Activated T-cell treated with anti-CD3 and anti-CD28 coated beads, Interleukin-2, amount 50 U/mL, for 4 hours (primary cell): ENCODE data around the gene FRMD1. TPM values are rescaled to one million over a fixed set of nuclear protein-coding genes. Genes with fewer than 3 reads are reported as not detected.

Experiments used
- ATAC-seq, 2 donors: fragments of 200-7000 bp; cut with Tn5 transposase; one replicate each; pipeline ENCODE4 v1.10.0; 2021
- DNase-seq: peaks from one replicate; pipeline ENCODE4 v3.0.0-alpha.2; 2020
- H3K27me3 Mint-ChIP-seq: one replicate; pipeline ENCODE4 v1.8.0; 2021; ENCODE audit warnings: low read depth, mixed read lengths
- H3K36me3 Mint-ChIP-seq: one replicate; pipeline ENCODE4 v1.8.0; 2022; ENCODE audit warnings: mixed read lengths; ENCODE audit not compliant: insufficient read depth
- H3K4me1 Mint-ChIP-seq: one replicate; pipeline ENCODE4 v1.8.0; 2021; ENCODE audit warnings: low read depth, mixed read lengths
- H3K4me3 Mint-ChIP-seq: one replicate; pipeline ENCODE4 v1.8.0; 2021; ENCODE audit warnings: mild to moderate bottlenecking, moderate library complexity, mixed read lengths
- H3K9me3 Mint-ChIP-seq: one replicate; pipeline ENCODE4 v1.8.0; 2021; ENCODE audit warnings: mixed read lengths
- total RNA-seq, 3 donors: library from RNA; stranded (reverse); gene quantifications; one replicate each; pipeline ENCODE4 v1.2.1, GENCODE V29; 2021

Gene FRMD1
- total RNA-seq, 3 donors from 2014 or later, result not detected

DNA sequence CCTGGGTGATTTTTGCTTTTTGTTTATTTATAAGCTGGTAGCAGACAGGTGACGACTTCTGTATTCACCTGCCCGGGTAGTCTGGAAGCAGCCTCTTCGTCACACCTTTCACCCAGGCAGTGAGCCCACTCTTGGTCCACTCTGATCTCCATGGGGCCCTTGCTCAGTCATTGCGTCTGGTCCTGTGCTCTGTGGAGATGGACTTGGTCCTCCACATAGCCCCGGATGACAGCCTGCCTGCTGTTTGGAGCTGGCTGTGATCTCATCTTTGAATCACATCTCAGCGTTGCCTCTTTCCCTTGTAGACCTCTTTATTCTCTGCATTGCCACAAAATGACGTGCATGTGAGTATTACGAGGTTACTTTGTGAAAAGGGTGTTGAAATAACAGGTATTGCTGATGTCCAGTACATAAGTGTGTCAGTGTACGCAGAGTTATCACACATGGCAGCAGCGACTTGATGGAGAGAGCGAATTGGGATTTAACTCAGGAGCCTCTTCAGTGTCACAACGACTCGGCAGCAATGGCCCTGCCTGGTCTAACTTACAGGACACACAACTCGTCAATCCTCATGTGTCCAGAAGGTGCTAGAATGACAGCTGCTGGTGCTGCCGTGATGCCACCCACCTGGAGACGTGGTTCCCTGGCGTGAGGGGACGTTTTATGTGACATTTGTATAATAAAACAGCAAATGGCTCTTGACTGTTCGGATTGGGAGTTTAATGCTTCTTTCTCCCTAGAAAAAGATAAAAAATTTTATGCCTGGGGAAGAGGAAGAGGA is 24.2 kb upstream of the FRMD1 start:
- H3K27me3 Mint-ChIP-seq, result peaks cover 47% of the 10 kb centered on the region
- no peaks in the 10 kb centered on the region for H3K9me3 Mint-ChIP-seq
- ATAC-seq (no peak), DNase-seq (no peak)
- H3K36me3 Mint-ChIP-seq, result no peaks in the 10 kb centered on the region
- H3K4me1 Mint-ChIP-seq, result no peaks in the 10 kb centered on the region
- H3K4me3 Mint-ChIP-seq, result no peak overlapping the region

DNA sequence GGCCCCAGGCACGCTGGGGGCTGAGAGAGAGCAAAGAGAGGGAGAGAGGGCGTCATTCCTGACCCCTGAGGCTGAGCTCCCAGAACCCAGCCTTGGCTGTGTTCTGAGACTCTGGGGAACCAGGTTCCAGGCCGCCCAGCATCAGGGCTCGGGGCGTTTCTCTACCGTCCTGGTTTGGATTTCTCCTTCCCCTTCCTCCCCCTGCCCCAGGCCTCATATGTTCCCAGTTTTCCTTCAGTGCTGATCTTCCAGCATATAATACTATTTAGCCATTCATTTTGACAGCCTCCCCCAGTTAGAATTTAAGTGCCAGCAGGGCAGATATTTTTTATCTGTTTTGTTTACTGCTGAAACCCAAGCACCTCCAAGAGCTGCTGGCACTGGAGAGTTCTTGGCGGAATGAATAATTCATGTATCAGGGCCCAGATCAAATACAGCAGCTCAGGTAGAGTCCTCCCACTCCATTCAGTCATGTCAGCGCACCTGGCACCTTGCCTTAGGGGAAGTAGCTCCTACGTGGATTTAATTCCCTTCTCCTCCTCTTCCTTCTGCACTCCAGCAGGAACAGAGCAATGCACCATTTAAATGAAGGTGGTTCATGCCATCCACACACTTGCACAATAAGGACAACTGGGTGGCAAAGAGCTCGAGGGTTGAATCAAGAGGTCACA is 23.4 kb upstream of the FRMD1 start:
- no peak overlapping the region for H3K4me3 Mint-ChIP-seq
- H3K27me3 Mint-ChIP-seq, result peaks cover 53% of the 10 kb centered on the region
- DNase-seq (no peak), ATAC-seq (no peak)
- H3K4me1 Mint-ChIP-seq, result no peaks in the 10 kb centered on the region
- no peaks in the 10 kb centered on the region for H3K36me3 Mint-ChIP-seq
- no peaks in the 10 kb centered on the region for H3K9me3 Mint-ChIP-seq

DNA sequence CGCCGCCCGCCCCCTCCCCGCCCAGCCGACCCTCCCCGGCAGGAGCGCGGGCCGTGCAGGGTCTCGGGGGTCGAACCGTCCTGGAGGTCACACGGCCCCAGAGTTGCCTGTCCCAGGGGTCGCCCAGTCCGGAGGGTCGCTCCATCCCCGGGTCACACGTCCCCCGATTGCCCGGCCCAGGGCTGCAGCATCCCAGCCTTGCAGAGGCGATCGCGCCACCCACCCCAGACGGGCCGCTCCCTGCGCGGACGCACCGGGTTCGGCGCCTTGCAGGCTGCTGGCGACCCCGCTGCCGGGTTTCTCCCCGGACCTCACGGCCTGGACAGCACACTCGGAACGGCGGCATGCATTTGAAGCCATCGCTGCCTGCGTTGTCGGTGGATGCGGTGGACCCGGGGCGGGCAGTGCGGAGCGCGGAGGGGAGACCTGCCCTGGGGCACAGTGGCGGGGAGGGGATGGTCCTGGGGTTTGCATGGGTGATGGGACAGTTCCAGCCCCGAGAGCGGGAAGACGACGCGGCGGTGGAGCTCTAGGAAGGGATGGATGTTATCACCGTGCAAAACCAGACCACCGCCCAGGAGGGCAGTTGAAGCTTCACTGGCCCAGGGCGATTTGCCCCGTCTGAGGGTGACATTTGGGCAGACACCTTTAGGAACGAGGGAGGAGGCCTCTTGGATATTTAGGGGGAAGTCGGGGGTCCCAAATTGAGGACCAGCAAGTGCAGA is 22.7 kb upstream of the FRMD1 start:
- H3K4me3 Mint-ChIP-seq, result no peak overlapping the region
- peaks cover 53% of the 10 kb centered on the region for H3K27me3 Mint-ChIP-seq

DNA sequence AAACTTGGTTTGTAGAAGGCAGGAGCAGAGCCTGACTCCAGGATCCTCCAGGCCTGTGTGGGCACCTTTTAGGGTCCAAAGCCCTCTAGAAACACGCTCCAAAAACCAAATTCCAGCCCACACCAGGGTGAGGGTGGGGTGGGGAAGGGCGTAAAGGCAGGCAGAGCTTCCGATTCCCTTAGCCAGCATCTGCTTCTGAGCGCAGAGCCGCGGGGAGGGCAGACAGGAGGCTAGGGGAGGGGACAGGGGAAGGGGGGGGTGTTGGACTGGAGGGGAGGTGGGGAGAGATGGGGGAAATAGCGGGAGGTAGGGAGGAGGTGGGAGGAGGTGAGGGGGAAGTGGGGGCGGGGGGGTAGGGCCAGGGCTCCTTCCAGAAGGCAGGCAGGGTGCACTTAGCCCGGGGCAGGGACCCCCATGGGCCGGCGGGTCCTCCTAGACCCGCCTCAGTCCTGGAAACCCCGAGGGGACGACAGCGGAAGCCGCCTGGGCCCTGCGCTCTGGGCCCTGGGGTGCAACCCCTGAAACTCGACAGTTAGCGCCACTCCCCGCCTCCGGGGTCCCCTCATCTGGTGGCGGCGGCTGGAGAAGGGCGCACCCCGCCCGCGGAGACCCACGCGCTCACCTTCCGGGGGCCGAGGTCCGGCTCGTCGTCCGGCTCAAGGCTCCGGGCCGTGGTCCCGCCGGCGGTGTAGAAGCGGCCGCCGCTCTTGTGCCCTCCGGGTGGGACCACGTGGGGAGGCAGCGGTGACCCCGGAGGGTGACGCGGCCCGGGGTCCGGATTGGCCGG is 22.0 kb upstream of the FRMD1 start:
- DNase-seq (no peak), ATAC-seq (no peak)
- Mint-ChIP-seq H3K27me3 (peaks cover 53% of the 10 kb centered on the region), H3K4me1 (no peaks in the 10 kb centered on the region), H3K9me3 (no peaks in the 10 kb centered on the region), H3K4me3 (no peak overlapping the region), H3K36me3 (no peaks in the 10 kb centered on the region)

More for the DNA sequence above, 22.7 kb upstream of the FRMD1 start:
- DNase-seq (no peak), ATAC-seq (no peak)
- no peaks in the 10 kb centered on the region for H3K36me3 Mint-ChIP-seq
- no peaks in the 10 kb centered on the region for H3K4me1 Mint-ChIP-seq
- H3K9me3 Mint-ChIP-seq, result no peaks in the 10 kb centered on the region

DNA sequence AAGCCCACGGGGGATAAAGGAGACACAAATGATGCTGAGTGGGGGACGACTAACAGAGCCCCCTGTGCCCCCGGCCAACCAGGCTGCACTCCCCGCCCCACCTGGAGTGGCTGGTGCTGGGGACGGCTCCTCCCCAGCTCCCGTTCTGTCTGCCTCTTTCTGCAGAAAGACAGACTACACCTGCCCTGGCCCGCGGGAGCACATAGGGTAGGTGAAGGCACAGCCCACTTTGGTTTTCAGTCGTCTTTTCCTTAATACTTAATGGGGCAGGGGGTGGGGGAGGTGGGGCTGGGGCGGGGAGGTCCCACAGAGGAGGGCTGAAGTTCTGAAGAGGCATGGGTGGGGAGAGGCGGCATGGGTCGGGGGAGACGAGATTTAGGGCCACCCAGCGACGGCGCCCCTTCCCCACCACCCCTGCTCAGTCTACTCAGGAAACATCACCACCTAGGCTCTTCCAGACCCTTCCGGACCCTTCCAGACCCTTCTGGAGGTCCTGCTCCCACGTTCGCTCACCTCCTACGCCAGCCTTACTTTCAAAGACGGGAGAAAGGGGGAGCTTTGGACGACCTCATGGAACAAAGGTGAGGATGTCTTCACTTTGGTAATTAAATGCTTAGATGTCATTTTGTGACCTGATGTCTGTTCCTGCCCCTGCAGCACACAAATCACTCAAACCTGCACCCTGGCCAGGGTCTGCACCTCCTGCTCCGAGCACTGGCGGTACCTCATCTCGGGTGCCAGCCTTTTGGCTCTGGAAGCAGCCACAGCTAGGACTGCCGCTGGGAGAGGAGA is 21.2 kb upstream of the FRMD1 start:
- ATAC-seq (no peak), DNase-seq (no peak)
- Mint-ChIP-seq H3K27me3 (peaks cover 50% of the 10 kb centered on the region), H3K9me3 (no peaks in the 10 kb centered on the region), H3K36me3 (no peaks in the 10 kb centered on the region), H3K4me3 (no peak overlapping the region), H3K4me1 (no peaks in the 10 kb centered on the region)

DNA sequence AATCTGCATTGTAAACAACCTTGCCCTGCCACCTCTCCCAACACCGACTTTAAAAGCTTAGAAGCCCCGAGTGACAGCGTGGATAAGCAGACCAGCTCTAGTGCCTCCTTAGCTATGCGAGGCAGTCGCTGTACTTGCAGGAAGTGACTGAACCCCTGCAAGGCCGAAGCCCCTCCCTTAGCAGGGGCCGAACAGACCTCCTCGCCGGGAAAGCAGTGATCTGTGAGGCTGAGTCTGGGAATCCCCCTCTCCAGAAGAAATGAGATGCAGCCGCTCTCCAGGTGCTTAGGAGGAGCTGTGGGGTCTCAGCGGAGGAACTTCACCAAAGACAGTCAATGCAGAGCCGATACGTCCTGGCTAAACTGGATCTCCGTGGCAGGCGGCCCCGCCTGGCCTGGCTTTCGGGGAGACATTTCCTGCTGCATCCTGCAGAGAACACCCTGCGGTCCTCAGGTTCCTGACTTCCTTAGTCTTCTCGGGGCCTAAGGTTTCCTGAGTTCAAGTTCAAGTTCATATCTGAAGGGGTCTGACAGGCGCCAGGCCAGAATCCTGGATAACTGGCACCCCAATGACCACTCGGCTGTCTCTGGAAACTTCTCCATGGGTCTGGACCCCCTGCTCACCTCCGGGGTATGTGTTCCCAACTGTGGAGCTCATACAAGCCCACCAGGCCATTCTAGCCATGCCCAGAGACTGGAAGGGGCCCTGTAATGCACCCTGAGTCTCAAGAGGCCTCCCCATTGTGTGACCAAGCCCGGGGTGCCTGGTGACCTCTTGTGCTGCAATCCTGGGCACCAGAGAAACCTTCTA is 20.4 kb upstream of the FRMD1 start:
- Mint-ChIP-seq H3K27me3 (peaks cover 42% of the 10 kb centered on the region), H3K9me3 (no peaks in the 10 kb centered on the region), H3K4me3 (no peak overlapping the region), H3K36me3 (no peaks in the 10 kb centered on the region), H3K4me1 (no peaks in the 10 kb centered on the region)
- DNase-seq (no peak), ATAC-seq (no peak)

DNA sequence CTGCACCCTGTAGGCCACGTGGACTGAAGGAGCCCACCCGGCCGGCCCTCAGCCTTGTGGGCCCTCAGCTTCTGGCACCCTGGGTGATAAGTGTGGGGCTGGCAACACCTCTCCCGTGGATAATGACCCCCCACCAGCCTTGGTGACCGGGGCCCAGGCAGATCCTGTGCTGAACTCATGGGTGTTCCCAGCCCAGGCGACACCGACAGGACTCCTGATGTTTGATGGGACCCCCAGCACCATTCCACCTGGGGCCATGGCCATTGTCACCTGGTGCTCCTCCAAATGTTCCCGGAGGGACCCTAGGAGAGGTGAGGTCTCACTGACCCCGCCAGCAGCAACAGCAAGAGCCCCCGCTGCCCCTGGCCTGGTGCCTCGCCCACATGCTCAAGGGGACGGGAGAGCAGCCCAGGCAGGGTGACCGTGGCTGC is 19.4 kb upstream of the FRMD1 start:
- peaks cover 34% of the 10 kb centered on the region for H3K27me3 Mint-ChIP-seq
- H3K4me1 Mint-ChIP-seq, result no peaks in the 10 kb centered on the region
- no peaks in the 10 kb centered on the region for H3K9me3 Mint-ChIP-seq
- ATAC-seq (no peak), DNase-seq (no peak)
- H3K4me3 Mint-ChIP-seq, result no peak overlapping the region
- no peaks in the 10 kb centered on the region for H3K36me3 Mint-ChIP-seq

DNA sequence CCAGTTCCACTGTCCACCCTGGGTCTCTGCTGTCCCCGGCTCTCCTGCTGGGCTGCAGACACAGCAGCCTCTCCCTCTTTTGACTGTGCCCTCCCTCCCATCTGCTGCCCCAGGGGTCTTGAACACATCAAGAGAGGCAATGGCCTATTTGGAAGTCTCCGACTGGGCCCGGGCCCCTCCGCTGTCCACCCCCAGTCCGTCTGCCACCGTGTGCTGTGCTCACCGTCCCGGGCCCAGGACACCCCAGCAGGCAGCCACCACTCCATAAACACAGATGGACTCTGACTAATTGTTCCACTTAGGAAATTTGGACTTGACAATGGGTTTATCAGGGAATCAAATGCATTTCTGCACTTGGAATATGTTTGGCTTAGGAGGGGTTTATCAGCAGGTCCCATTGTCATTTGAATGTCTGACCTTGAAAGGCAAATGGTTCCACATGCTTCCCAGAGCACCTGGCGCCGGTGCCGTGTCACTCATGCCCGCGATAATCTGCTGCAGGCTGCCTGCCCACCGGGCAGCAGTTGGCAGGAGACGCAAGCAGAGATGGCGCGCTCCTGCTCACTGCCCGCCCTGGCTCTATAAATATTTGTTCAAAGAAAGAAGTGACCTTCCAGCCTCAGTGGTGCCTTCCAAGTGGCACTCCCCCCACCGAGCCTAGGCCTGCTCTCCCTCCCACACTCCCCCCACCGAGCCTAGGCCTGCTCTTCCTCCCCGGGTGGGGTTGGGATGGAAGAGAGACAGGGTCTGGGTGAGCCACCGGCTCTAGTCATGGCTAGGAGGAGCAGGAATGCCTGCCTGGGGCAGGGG is 18.8 kb upstream of the FRMD1 start:
- no peak overlapping the region for H3K4me3 Mint-ChIP-seq

DNA sequence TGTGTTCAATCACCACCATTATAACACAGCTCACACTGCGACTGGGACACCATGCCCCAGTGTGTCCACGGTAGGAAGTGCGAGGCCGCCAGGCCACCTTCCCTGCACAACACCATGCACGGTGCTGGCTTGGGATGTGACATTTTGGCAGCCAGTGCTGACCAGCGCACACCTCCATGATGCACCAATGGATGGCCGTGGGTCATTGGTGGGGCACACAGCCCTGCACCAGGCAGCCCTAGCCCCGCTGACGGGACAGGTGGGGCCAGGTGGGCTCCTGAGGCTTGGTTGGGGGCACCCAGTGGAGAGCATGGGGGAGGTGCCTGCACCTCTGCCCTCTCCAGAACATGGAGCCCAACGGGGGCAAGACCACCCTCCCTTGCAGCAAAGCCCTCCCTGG is 18.2 kb upstream of the FRMD1 start:
- H3K36me3 Mint-ChIP-seq, result no peaks in the 10 kb centered on the region
- H3K4me1 Mint-ChIP-seq, result no peaks in the 10 kb centered on the region
- peaks cover 22% of the 10 kb centered on the region for H3K27me3 Mint-ChIP-seq
- no peak for DNase-seq
- H3K9me3 Mint-ChIP-seq, result peaks cover 4% of the 10 kb centered on the region
- H3K4me3 Mint-ChIP-seq, result no peak overlapping the region
- no peak for ATAC-seq

More for the DNA sequence above, 18.8 kb upstream of the FRMD1 start:
- Mint-ChIP-seq H3K4me1 (no peaks in the 10 kb centered on the region), H3K27me3 (peaks cover 28% of the 10 kb centered on the region), H3K36me3 (no peaks in the 10 kb centered on the region), H3K9me3 (peaks cover 1% of the 10 kb centered on the region)
- DNase-seq, result no peak
- ATAC-seq, result no peak

DNA sequence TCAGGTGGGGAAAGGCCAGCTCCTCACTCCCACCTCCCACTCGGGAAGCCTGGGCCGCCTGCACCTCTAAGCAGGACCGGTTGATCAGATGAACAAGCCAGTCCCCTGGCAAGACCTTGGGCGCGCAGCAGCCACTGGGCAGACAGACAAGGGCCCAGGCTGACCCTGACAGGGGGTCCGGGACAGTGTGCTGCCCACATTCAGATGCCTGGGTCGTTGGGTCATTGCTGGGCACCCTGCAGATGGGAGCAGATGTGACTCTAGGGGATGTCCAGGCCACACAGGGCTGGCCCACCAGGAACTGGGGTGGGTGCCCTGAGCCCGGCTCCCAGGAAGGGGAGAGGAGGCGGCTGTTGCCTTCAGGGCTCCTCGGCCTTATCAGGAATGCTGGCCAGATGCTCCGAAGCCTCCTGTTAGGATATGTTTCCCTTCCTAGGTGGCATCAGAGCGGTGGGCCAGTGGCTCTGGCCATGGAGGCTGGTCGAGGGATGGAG is 17.3 kb upstream of the FRMD1 start:
- ATAC-seq (no peak), DNase-seq (no peak)
- Mint-ChIP-seq H3K36me3 (no peaks in the 10 kb centered on the region), H3K4me3 (no peak overlapping the region), H3K27me3 (peaks cover 17% of the 10 kb centered on the region), H3K9me3 (peaks cover 4% of the 10 kb centered on the region), H3K4me1 (no peaks in the 10 kb centered on the region)

DNA sequence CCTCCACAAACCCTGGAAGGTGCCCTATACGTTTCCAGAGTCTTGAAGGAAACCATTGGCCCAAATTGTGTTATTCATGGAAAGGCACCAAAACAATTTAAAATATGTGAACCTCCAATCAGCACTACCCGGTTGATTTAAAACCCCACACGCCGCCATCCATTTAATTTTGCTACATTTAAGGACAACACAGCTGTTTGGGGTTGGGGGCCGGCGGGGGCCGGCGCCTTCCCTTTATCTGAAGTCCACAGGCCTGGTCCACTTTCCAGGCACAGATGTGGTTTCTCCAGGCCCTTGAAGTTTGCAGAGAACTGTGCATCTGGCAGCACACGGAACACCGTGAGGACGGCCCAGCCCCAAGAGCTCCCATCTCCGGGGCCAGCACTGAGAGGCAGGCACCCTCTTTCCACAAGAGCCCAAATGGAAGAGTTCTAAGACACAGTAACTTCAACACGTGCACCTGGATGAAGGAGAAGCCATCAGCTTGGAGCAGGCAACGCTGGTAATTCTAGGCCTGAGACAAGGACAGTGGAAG is 16.8 kb upstream of the FRMD1 start:
- Mint-ChIP-seq H3K27me3 (peaks cover 17% of the 10 kb centered on the region), H3K9me3 (peaks cover 4% of the 10 kb centered on the region), H3K4me1 (no peaks in the 10 kb centered on the region), H3K4me3 (no peak overlapping the region), H3K36me3 (no peaks in the 10 kb centered on the region)
- no peak for ATAC-seq
- no peak for DNase-seq

DNA sequence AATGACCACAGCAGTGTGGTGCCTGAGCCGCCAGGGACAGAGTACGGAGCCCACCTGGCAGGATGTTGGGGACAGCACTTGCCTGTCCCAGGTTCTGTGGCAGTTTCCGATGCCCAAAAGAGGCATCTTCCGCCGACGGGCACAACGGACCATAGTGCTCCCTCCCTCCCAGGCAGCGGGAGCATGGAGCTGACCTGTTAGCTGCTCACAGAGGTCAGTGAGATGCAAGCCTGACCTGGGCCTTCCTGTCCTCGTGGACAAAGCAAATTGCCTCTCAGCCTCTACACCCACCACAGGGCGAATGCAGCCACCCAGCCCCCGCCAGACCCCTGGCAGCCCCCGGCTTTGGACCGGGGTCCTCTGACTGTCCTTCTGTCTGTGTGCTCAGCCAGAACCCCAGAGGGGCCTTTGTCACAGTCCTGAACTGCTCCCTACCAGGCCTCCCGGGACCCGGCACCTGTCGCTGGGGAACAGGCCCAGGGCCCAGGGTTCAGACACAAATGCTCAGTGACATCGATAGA is 16.2 kb upstream of the FRMD1 start:
- ATAC-seq, result no peak
- no peak for DNase-seq
- Mint-ChIP-seq H3K36me3 (no peaks in the 10 kb centered on the region), H3K27me3 (peaks cover 15% of the 10 kb centered on the region), H3K4me3 (no peak overlapping the region), H3K4me1 (no peaks in the 10 kb centered on the region), H3K9me3 (peaks cover 4% of the 10 kb centered on the region)
